ENCODE results near the gene C1orf146. TPM values are rescaled to one million over a fixed set of nuclear protein-coding genes. Genes with fewer than 3 reads are reported as not detected.
A peak's percentile ranks its signal among the peaks of the same experiment; 100 is the strongest.

Gene C1orf146
- total RNA-seq, 1 experiment from 2014 or later = not detected

DNA sequence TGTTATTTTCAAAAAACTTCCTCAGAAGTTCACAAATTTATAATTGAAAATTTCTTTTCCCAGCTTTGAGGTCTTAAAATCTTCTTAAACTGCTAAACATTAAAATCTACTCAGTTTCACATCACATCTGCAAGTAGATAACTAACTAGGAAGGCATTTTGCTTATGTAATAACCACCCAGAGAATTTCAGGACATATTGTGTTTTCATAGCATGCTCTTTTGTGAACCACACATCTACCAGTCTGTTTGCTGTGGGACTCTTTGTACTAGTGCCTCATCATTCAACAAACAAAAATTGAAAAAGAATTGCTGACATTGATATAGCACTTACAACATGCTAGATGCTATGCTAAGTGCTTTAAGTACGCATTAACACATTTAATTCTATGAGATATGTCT lies 31.6 kb upstream of the C1orf146 start:
- no peak overlapping the region for H3K4me3 Mint-ChIP-seq (ENCODE audit: unreplicated experiment)
- intact Hi-C loops (cut with micrococcal nuclease) = no loop called here

GRCh38 chr1:92188436-92189255 lies 29.1 kb upstream of the C1orf146 start:
- Mint-ChIP-seq H3K9me3 (ENCODE audit: unreplicated experiment) (no peaks in the 10 kb centered on the region), H3K27ac (ENCODE audit: low read depth, unreplicated experiment) (no peak overlapping the region), H3K4me3 (ENCODE audit: unreplicated experiment) (no peak overlapping the region), H3K4me1 (ENCODE audit: insufficient read depth, unreplicated experiment) (peaks cover 7% of the 10 kb centered on the region), H3K27me3 (ENCODE audit: insufficient read depth, unreplicated experiment) (no peaks in the 10 kb centered on the region), H3K36me3 (ENCODE audit: insufficient read depth, unreplicated experiment) (peaks cover 4% of the 10 kb centered on the region)
- POLR2A ChIA-PET = no interaction called here
- CTCF ChIA-PET = no interaction called here
- intact Hi-C loops (cut with micrococcal nuclease) = no loop called here
- no peak for TF ChIP-seq CTCF (IDR thresholded peaks at IDR 0.05; ENCODE audit: unreplicated experiment)
- DNase-seq (ENCODE audit: unreplicated experiment) = no peak
- no TSS peak for BruUV-seq (replicated peaks)

More for the DNA sequence above, 31.6 kb upstream of the C1orf146 start:
- ChIA-PET CTCF (no interaction called here), POLR2A (interaction anchor here (0.6 to 1.1 kb wide), 2 partner anchors 11 to 45 kb away, joined by 3 to 4 read pairs; no protein-coding TSS in a partner anchor)
- Mint-ChIP-seq H3K9me3 (ENCODE audit: unreplicated experiment) (no peaks in the 10 kb centered on the region), H3K36me3 (ENCODE audit: insufficient read depth, unreplicated experiment) (peaks cover 6% of the 10 kb centered on the region), H3K27ac (ENCODE audit: low read depth, unreplicated experiment) (no peak overlapping the region), H3K27me3 (ENCODE audit: insufficient read depth, unreplicated experiment) (no peaks in the 10 kb centered on the region), H3K4me1 (ENCODE audit: insufficient read depth, unreplicated experiment) (peaks cover 7% of the 10 kb centered on the region)
- DNase-seq (ENCODE audit: unreplicated experiment) = peak; percentile 29
- no TSS peak for BruUV-seq (replicated peaks)
- no peak for TF ChIP-seq CTCF (IDR thresholded peaks at IDR 0.05; ENCODE audit: unreplicated experiment)

GRCh38 chr1:92191726-92192125 lies 26.0 kb upstream of the C1orf146 start:
- Mint-ChIP-seq H3K36me3 (ENCODE audit: insufficient read depth, unreplicated experiment) (no peaks in the 10 kb centered on the region), H3K27ac (ENCODE audit: low read depth, unreplicated experiment) (no peak overlapping the region), H3K27me3 (ENCODE audit: insufficient read depth, unreplicated experiment) (no peaks in the 10 kb centered on the region), H3K9me3 (ENCODE audit: unreplicated experiment) (no peaks in the 10 kb centered on the region), H3K4me3 (ENCODE audit: unreplicated experiment) (no peak overlapping the region), H3K4me1 (ENCODE audit: insufficient read depth, unreplicated experiment) (no peaks in the 10 kb centered on the region)
- ChIA-PET POLR2A (no interaction called here), CTCF (no interaction called here)
- intact Hi-C loops (cut with micrococcal nuclease) = no loop called here
- DNase-seq (ENCODE audit: unreplicated experiment) = no peak
- no peak for TF ChIP-seq CTCF (IDR thresholded peaks at IDR 0.05; ENCODE audit: unreplicated experiment)
- no TSS peak for BruUV-seq (replicated peaks)

DNA sequence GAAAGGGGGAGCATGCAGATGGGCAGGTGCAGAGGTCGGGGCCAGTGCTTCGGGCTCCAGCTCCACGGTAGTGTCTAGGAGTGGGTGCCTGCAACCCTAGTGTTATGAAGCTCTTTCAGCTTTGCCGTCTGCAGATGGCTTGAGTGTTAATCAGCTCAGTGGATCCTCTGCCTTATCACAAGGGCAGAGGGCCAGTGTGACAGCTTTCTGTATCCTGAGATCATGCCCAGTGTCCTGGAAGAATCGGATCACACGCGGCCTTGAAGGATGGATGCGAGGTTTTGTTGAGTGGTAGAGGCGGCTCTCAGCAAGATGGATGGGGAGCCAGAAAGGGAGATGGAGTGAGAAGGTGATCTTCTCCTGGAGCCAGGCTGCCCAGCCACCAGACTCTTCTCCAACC lies 25.5 kb upstream of the C1orf146 start:
- intact Hi-C loops (cut with micrococcal nuclease) = no loop called here
- H3K4me1 Mint-ChIP-seq (ENCODE audit: insufficient read depth, unreplicated experiment) = no peaks in the 10 kb centered on the region
- POLR2A ChIA-PET = no interaction called here
- DNase-seq (ENCODE audit: unreplicated experiment) = no peak
- H3K36me3 Mint-ChIP-seq (ENCODE audit: insufficient read depth, unreplicated experiment) = no peaks in the 10 kb centered on the region
- H3K9me3 Mint-ChIP-seq (ENCODE audit: unreplicated experiment) = no peaks in the 10 kb centered on the region
- no peak overlapping the region for H3K27ac Mint-ChIP-seq (ENCODE audit: low read depth, unreplicated experiment)
- no TSS peak for BruUV-seq (replicated peaks)
- no peak for TF ChIP-seq CTCF (IDR thresholded peaks at IDR 0.05; ENCODE audit: unreplicated experiment)
- H3K27me3 Mint-ChIP-seq (ENCODE audit: insufficient read depth, unreplicated experiment) = no peaks in the 10 kb centered on the region
- CTCF ChIA-PET = no interaction called here
- H3K4me3 Mint-ChIP-seq (ENCODE audit: unreplicated experiment) = no peak overlapping the region

All from MCF 10A (cell line).